NB4 (cell line): ENCODE results near the gene SMYD2.
A peak's percentile ranks its signal among the peaks of the same experiment; 100 is the strongest.

ENCODE experiments used
- DNase-seq: peaks from one replicate; pipeline ENCODE4 v3.0.0; 2010; ENCODE audit warnings: low read depth
- H3K4me3 ChIP-seq: one replicate; pipeline ENCODE4 v1.5.1; 2011; ENCODE audit warnings: mild to moderate bottlenecking, low read depth, low read length, moderate library complexity
- CTCF ChIP-seq: IDR thresholded peaks from one replicate; pipeline ENCODE4 v1.5.1; 2012; ENCODE audit warnings: low read depth, low read length
- MYC ChIP-seq: IDR thresholded peaks from 2 replicates; pipeline ENCODE4 v1.6.1; 2011; ENCODE audit warnings: low read depth, low read length
- POLR2A ChIP-seq: IDR thresholded peaks from 2 replicates; pipeline ENCODE4 v1.6.1; 2011; ENCODE audit warnings: mild to moderate bottlenecking; ENCODE audit not compliant: insufficient read length; ENCODE audit errors: extremely low read depth
- TF ChIP-seq, protein P1 (sequence below): IDR thresholded peaks from 2 replicates; pipeline ENCODE4 v1.6.1; 2011; ENCODE audit warnings: low read depth, low read length

The SMYD2 gene

GRCh38 chr1:214352838-214353237 is 71.9 kb downstream of the SMYD2 start:
- H3K4me3 ChIP-seq: no peak overlapping the region
- no peak for DNase-seq
- TF ChIP-seq, protein P1, sequence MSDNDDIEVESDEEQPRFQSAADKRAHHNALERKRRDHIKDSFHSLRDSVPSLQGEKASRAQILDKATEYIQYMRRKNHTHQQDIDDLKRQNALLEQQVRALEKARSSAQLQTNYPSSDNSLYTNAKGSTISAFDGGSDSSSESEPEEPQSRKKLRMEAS: no peak
- TF ChIP-seq POLR2A (no peak), CTCF (no peak), MYC (no peak)

DNA sequence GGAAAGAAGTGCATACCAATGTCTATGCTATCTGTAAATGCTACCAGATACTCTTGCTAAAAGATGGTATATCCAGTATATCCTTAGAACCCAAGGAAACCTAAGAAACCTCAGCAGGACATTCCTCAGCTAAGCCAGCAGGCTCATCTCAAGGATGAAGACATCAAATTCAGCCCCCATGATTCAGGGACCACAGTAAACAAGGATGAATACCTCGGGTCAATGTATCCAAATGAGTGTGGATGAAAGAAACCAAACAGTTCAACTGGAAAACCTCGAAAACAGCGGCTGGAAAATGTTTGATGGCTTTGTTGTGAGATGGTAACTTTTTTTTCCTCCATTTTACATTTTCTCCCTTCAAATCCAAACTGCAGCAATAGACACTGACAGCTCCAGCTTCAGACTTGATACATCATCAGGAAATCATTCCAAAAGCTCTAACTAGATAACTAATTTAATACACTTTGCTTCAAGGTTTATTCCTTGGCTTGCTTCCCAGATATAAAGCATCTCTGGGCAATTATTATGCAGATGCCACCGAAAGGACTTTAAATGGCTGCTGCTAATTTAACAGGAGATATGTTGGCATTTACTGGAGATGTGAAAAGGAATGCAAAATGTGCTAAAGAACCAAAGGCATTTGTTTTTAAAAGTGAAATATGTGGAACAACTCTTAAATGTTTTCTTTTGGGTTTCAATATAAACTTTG is 73.6 kb downstream of the SMYD2 start:
- H3K4me3 ChIP-seq: no peak overlapping the region
- no peak for DNase-seq
- TF ChIP-seq, protein P1: no peak
- no peak for TF ChIP-seq POLR2A
- TF ChIP-seq MYC: no peak
- no peak for TF ChIP-seq CTCF

- DNase-seq: no peak
Measured at GRCh38 chr1:214360116-214360515, 79.2 kb downstream of the SMYD2 start.

GRCh38 chr1:214360525-214361164 is 79.7 kb downstream of the SMYD2 start:
- peak; percentile 32 for DNase-seq
- H3K4me3 ChIP-seq: no peak overlapping the region

More at GRCh38 chr1:214360116-214360515, 79.2 kb downstream of the SMYD2 start:
- TF ChIP-seq POLR2A (no peak), MYC (no peak), CTCF (no peak)
- TF ChIP-seq, protein P1: no peak
- no peak overlapping the region for H3K4me3 ChIP-seq

DNA sequence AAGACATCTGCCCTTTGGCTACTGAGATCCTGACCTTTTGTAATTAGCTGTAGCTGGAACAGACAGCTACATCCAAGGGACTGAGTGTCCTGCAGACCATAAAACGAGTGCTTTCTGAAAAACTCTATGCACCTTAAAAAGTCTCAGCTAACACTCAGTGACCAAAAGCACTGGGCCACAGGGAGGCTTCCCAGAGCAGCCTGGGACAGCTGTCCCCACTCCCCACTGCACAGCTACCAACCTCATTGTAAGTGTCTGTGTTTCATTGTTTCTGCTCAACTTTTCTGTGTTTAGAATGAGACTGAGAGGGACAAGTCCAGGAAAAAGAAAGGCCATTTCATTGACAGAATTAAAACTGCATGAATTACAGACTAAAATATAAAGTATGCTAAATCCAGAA is 80.7 kb downstream of the SMYD2 start:
- DNase-seq: no peak
- H3K4me3 ChIP-seq: no peak overlapping the region
- TF ChIP-seq, protein P1: no peak
- TF ChIP-seq MYC (no peak), CTCF (no peak)

More at GRCh38 chr1:214360525-214361164, 79.7 kb downstream of the SMYD2 start:
- TF ChIP-seq, protein P1: no peak
- TF ChIP-seq CTCF: no peak
- TF ChIP-seq MYC: no peak
- TF ChIP-seq POLR2A: no peak
